KMS-11 (cell line): Measurements from ENCODE around the gene GLTP.

Experiments used
- H2AFZ ChIP-seq: fragments of 200-600 bp; sonication (generic); 2 replicates; pipeline ENCODE4 v1.6.1; 2016; ENCODE audit warnings: antibody characterized with exemption, mixed run types, low read depth
- H3K27ac ChIP-seq: fragments of 200-600 bp; sonication (generic); 2 replicates; pipeline ENCODE4 v1.6.1; 2016; ENCODE audit warnings: mild to moderate bottlenecking, mixed run types
- H3K27me3 ChIP-seq: fragments of 200-600 bp; sonication (generic); 2 replicates; pipeline ENCODE4 v1.6.1; 2017; ENCODE audit warnings: mild to moderate bottlenecking, low read depth, mixed run types, moderate library complexity; ENCODE audit not compliant: insufficient read depth
- H3K36me3 ChIP-seq: fragments of 200-600 bp; sonication (generic); 2 replicates; pipeline ENCODE4 v1.6.1; 2017; ENCODE audit warnings: mild to moderate bottlenecking, mixed run types; ENCODE audit not compliant: insufficient read depth
- H3K4me1 ChIP-seq: fragments of 200-600 bp; sonication (generic); 2 replicates; pipeline ENCODE4 v1.6.1; 2016; ENCODE audit warnings: mild to moderate bottlenecking, low read depth, mixed run types; ENCODE audit not compliant: poor library complexity, severe bottlenecking
- H3K4me2 ChIP-seq: fragments of 200-600 bp; sonication (generic); 2 replicates; pipeline ENCODE4 v1.7.0; 2016; ENCODE audit warnings: mild to moderate bottlenecking, mixed run types
- H3K4me3 ChIP-seq: fragments of 200-600 bp; sonication (generic); IDR thresholded peaks from 2 replicates; pipeline ENCODE4 v1.6.1; 2017; ENCODE audit warnings: low read depth, low read length, mixed read lengths; ENCODE audit not compliant: insufficient read depth
- H3K79me2 ChIP-seq: fragments of 200-600 bp; sonication (generic); 2 replicates; pipeline ENCODE4 v1.6.1; 2016; ENCODE audit warnings: low read depth, mixed run types; ENCODE audit not compliant: insufficient read depth
- H3K9ac ChIP-seq: fragments of 200-600 bp; sonication (generic); 2 replicates; pipeline ENCODE4 v1.6.1; 2016; ENCODE audit warnings: mild to moderate bottlenecking, mixed run types
- H4K20me1 ChIP-seq: fragments of 200-600 bp; sonication (generic); 2 replicates; pipeline ENCODE4 v1.6.1; 2016; ENCODE audit warnings: mild to moderate bottlenecking, mixed run types; ENCODE audit not compliant: insufficient read depth
- TF ChIP-seq, protein P1 (sequence below): fragments of 200-600 bp; sonication (generic); conservative IDR thresholded peaks from 2 replicates; pipeline ENCODE4 v1.6.1; 2017; ENCODE audit warnings: low read depth, mild to moderate bottlenecking, antibody characterized with exemption, low read length, moderate library complexity, mixed read lengths

GLTP gene

GRCh38 chr12:109807954-109808643 is 72.2 kb downstream of the GLTP start:
- Histone ChIP-seq H3K4me3 (no peak overlapping the region), H2AFZ (no peak overlapping the region), H3K9ac (no peak overlapping the region), H3K27me3 (no peaks in the 10 kb centered on the region), H3K79me2 (no peaks in the 10 kb centered on the region), H4K20me1 (no peaks in the 10 kb centered on the region), H3K4me2 (no peak overlapping the region), H3K36me3 (no peaks in the 10 kb centered on the region), H3K27ac (no peak overlapping the region), H3K4me1 (no peaks in the 10 kb centered on the region)
- TF ChIP-seq, protein P1, sequence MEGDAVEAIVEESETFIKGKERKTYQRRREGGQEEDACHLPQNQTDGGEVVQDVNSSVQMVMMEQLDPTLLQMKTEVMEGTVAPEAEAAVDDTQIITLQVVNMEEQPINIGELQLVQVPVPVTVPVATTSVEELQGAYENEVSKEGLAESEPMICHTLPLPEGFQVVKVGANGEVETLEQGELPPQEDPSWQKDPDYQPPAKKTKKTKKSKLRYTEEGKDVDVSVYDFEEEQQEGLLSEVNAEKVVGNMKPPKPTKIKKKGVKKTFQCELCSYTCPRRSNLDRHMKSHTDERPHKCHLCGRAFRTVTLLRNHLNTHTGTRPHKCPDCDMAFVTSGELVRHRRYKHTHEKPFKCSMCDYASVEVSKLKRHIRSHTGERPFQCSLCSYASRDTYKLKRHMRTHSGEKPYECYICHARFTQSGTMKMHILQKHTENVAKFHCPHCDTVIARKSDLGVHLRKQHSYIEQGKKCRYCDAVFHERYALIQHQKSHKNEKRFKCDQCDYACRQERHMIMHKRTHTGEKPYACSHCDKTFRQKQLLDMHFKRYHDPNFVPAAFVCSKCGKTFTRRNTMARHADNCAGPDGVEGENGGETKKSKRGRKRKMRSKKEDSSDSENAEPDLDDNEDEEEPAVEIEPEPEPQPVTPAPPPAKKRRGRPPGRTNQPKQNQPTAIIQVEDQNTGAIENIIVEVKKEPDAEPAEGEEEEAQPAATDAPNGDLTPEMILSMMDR = no peak

- Histone ChIP-seq H3K79me2 (no peaks in the 10 kb centered on the region), H3K27me3 (no peaks in the 10 kb centered on the region), H4K20me1 (no peaks in the 10 kb centered on the region), H2AFZ (peak overlapping the region; percentile 10; the same call in 1 of the 2 replicates), H3K36me3 (no peaks in the 10 kb centered on the region), H3K4me3 (no peak overlapping the region), H3K4me1 (no peaks in the 10 kb centered on the region), H3K4me2 (no peak overlapping the region), H3K27ac (no peak overlapping the region), H3K9ac (no peak overlapping the region)
- TF ChIP-seq, protein P1 = peak; percentile 92
Observed at GRCh38 chr12:109804820-109805761, 75.2 kb downstream of the GLTP start.

DNA sequence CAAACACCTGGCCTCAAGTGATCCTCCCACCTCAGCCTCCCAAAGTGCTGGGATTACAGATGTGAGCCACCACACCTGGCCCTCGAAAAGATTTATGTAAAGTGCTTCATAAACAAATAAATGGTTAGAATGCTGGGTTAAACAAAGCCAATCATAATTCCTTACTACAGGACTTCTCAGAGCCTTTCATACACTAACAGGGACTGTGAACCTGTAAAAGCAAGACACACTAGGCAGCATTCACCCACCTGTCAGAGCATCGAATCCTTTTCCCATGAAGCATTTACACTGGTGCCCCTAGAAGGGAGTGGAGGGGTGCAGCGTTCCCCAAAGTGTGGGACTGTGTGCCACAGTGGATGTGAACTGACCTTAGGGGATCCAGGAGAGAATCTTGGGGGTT is 76.7 kb downstream of the GLTP start:
- Histone ChIP-seq H3K79me2 (no peaks in the 10 kb centered on the region), H2AFZ (no peak overlapping the region), H3K9ac (no peak overlapping the region), H3K4me3 (no peak overlapping the region), H3K27me3 (no peaks in the 10 kb centered on the region), H3K36me3 (no peaks in the 10 kb centered on the region), H3K4me2 (no peak overlapping the region), H3K27ac (no peak overlapping the region), H4K20me1 (no peaks in the 10 kb centered on the region), H3K4me1 (no peaks in the 10 kb centered on the region)
- TF ChIP-seq, protein P1 = no peak

DNA sequence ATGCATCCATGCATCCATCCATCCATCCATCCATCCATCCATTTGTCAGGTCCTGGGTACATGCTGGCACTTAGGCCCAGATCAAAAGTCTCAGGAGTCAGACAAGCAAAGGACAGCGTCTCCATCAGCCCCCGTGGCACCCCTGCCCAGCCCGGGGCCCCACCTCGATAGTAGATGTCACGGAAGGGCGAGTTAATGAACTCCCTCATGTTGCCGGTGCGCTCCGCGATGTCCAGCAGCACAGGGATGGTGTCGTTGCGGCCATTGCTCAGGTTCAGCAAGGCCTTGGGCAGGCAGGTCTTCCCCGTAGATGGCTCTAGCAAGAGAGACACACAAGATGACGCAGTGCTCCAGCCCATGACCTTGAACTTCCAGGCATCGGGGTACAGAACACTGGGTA is 77.5 kb downstream of the GLTP start:
- Histone ChIP-seq H4K20me1 (no peaks in the 10 kb centered on the region), H3K4me3 (no peak overlapping the region), H3K9ac (no peak overlapping the region), H2AFZ (no peak overlapping the region), H3K4me2 (no peak overlapping the region), H3K27ac (no peak overlapping the region), H3K27me3 (no peaks in the 10 kb centered on the region), H3K4me1 (no peaks in the 10 kb centered on the region), H3K36me3 (no peaks in the 10 kb centered on the region), H3K79me2 (no peaks in the 10 kb centered on the region)
- TF ChIP-seq, protein P1 = no peak
